Astrocyte of the cerebellum (primary cell): ENCODE results near the gene FZD10.

Experiments used
- DNase-seq: peaks from one replicate; pipeline ENCODE4 v3.0.0-alpha.2; 2011; ENCODE audit warnings: low read depth
- H3K4me3 ChIP-seq: 2 replicates; pipeline ENCODE4 v1.5.1; 2011; ENCODE audit warnings: mild to moderate bottlenecking, low read depth, low read length, moderate library complexity
- in situ Hi-C: cut with HindIII; loops from 2 replicates; pipeline ENCODE4 v1.10.0; 2017; ENCODE audit warnings: low sequenced_read_pairs
- TF ChIP-seq, protein P1 (sequence below): IDR thresholded peaks from 2 replicates; pipeline ENCODE4 v1.5.1; 2012; ENCODE audit warnings: low read length, low read depth, moderate library complexity, mild to moderate bottlenecking; ENCODE audit errors: missing control alignments

FZD10 gene

DNA sequence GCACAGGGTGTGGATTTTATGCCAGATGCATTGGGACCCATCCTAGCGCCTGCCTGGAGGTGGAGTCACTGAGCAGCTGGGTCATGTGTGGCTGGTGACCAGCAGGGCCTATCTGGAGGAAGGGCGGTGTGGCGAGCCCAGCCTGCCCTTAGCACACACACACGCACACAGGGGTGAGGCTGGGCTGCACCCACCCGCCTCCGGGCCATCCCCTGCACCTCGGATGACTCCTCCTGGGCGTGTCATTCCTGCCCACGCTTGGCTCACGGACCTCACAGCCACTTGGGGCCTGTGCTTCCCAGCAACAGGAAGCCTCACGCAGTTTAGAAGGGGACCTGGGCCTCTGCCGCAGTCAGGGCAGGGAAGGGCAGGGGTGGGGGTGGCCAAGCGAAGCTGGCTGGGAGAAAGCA is 36.2 kb upstream of the FZD10 start:
- H3K4me3 ChIP-seq = no peak overlapping the region
- TF ChIP-seq, protein P1, sequence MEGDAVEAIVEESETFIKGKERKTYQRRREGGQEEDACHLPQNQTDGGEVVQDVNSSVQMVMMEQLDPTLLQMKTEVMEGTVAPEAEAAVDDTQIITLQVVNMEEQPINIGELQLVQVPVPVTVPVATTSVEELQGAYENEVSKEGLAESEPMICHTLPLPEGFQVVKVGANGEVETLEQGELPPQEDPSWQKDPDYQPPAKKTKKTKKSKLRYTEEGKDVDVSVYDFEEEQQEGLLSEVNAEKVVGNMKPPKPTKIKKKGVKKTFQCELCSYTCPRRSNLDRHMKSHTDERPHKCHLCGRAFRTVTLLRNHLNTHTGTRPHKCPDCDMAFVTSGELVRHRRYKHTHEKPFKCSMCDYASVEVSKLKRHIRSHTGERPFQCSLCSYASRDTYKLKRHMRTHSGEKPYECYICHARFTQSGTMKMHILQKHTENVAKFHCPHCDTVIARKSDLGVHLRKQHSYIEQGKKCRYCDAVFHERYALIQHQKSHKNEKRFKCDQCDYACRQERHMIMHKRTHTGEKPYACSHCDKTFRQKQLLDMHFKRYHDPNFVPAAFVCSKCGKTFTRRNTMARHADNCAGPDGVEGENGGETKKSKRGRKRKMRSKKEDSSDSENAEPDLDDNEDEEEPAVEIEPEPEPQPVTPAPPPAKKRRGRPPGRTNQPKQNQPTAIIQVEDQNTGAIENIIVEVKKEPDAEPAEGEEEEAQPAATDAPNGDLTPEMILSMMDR = no peak
- in situ Hi-C loops = no loop called here
- no peak for DNase-seq

DNA sequence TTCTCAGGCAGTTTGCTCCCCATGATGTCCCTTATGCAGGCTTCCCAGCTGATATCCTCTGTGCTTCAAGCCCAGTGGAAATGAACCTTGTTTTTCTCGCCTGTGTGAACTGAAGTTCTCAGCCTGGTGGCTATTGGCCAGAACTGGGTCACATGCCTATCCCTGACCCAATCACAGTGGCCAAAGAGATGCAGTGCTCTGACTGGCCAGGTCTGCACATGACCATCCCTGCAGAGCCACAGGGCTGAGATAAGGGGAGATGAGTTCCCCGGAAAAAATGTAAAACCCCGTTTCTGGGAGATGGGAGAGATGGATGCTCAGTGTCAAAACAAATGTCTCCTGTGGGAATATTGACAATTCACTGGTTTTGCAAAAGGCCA is 34.7 kb upstream of the FZD10 start:
- DNase-seq = no peak
- H3K4me3 ChIP-seq = no peak overlapping the region
- TF ChIP-seq, protein P1 = no peak
- in situ Hi-C loops = no loop called here

DNA sequence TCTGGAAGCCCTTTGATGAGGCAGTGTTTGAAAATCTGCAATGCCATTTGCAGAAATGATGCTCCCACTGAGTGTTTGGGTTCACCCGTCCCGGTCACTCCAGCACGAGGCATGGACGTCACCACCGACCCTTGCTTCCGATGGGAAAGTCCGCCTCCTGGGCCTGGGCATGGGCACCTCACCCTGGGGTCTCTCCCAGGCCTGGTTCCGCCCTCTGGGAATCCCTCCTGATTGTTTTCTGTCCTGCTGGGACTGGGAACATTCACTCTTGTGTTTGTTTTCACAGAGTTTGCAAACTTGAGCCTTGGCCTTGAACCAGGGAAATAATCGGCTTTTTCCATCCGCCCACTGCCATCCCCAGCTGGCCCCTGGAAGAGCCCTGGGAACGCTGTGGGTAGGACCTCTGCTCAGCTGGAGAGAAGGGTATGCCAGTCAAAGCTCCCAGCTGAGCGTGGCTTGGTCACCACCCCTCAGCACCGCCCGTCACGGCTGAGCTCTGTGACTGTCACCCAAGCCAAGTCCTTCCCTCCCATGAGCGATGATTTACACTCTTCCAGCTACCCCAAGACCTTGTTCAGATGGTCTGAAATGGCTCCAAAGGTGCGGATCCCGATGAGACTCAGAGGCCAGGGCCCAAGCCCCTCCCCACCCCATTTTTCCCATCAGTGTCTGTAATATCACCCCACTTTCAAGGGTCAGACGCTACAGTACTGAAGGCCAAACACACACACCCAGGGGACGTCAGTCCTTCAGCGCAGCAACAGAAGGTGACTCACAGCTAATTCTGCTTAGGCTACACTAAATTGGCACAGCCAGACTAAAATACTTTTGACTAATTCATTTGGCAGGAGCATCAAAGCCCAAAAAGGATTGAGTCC is 34.1 kb upstream of the FZD10 start:
- TF ChIP-seq, protein P1 = no peak
- H3K4me3 ChIP-seq = no peak overlapping the region
- in situ Hi-C loops = no loop called here
- DNase-seq = no peak

DNA sequence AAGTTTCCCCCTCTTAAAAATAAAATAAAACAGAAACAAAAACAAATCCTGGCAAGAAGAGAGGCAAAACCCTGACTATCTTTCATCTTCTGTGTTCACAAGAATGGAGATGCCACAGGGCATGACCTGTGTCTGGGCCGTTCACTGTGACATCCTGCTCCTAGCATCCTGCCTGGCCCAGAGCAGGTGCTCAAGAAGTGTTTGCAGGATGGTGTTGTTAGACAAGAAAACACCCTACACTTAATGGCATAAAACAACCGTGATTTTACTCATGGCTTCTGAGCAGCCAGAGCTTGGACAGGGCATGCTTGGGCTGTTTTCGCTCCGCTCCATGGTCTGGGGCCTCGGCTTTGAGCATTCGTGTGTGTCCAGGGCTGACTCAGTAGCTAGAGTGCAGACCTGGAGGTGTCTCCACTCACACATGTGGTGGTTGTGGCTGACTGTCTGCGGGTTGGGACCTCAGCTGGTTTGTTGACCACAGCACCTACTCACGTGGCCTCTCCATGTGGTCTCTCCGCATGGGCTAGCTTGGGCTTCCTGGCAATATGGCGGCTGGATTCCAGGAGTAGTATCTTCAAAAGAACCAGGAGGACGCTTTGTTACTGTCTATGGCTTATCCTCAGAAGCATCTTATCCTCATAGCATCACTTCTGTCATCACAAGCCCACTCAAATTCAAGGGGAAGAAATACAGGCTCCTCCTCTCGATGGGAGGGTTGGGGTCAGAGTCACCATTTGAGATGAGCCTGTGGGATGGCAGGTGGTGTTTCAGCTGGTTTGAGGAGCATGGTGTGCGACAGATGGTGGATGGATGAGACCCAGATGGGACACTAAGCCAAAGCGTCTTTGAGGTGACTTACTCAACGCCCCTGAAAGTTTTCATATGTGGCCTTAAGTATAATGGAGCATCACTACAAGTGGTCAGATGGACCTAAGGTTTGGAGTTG is 33.2 kb upstream of the FZD10 start:
- TF ChIP-seq, protein P1 = no peak
- DNase-seq = no peak
- in situ Hi-C loops = no loop called here
- H3K4me3 ChIP-seq = no peak overlapping the region

DNA sequence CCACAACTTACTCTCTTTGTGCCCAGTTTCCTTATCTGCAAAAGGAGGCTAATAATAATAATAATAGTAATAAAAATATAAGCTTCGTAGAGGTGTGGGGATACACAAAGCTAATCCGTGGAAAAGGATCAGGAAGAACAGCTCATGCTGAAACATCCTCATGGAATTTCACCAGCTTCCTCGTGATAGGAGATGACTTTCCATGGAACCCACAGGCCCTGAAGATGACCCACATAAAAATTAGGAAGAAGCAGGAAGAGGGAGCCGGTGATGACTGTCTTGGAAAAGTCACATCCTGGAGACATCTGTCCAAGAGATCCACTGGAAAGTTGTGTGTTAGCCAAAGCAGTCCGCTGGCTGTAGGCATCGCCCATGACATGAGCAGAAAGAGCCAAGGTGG is 31.9 kb upstream of the FZD10 start:
- TF ChIP-seq, protein P1 = no peak
- in situ Hi-C loops = no loop called here
- no peak for DNase-seq
- no peak overlapping the region for H3K4me3 ChIP-seq

DNA sequence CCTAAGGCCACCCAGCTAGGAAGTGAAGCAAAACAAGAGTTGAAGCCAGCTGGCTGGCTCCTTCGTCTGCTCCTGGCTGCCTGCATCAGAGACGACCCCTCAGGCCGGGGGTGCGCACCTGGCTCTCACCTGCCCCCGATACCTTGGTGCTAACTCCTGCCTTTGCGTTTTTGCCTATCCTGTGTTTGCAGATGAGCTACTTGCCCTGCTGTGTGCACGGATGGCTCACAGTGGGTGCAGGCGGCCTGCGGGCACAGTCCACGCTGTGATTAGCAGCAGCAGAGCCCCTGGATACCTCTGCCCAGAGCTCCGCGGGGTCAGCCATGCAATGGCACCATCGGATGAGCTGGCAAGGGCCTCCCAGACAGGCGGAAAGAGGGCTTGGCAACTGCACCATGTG is 31.2 kb upstream of the FZD10 start:
- in situ Hi-C loops = no loop called here
- no peak for DNase-seq
- no peak overlapping the region for H3K4me3 ChIP-seq
- TF ChIP-seq, protein P1 = no peak
